Stimulated activated CD8-positive, alpha-beta memory T cell treated with anti-CD3 and anti-CD28 coated beads, Interleukin-2, amount 100 ng/mL, for 48 hours (primary cell): ENCODE results near the gene ADARB2.
"Not testable (repeated sequence)": the region's sequence is repeated elsewhere in the genome, so short reads cannot be mapped to it uniquely, and the experiment has no call there.

ENCODE experiments used
- DNase-seq, 2 donors: peaks; one replicate each; pipeline ENCODE4 v3.0.0-alpha.2; 2020; ENCODE audit warnings: low read depth in 2 of 2

The ADARB2 gene

DNA sequence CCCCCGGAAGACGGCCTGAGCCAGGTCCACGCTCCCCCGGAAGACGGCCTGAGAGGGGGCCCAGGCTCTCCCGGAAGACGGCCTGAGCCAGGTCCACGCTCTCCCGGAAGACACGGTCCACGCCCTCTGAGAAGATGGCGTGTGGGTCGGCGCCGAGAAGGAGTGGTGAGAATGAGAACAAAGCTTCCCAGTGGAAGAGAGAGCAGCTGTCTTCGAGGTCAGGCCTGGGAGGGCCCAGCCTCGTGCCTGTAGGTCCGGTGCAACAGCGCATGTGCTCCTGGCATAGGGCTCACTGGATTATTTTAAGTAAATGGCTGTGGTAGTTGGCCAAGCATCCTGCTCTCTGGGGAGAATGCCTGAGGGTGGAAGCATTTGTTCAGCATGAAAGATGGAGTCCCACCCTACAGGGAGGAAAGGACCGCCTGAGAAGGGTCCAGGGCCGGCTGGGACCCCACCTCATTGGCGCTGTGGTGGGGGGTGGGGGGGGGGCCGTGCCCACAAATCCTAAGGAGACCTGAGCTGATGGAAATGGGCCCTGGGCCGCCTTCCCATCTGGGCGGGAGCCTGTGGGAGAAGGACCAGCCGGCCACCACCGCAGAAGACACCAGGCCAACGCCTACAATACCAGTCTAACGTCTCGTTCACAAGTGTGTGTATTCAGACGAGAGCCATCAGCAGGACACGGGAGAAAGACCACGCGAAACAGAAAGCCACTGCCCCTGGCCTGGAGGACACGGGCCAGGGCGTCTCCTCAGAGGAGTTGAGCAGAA is 471.1 kb downstream of the ADARB2 start:
- no peak for DNase-seq

- DNase-seq, result no peak
These were observed 473.3 kb downstream of the ADARB2 start for GRCh38 chr10:1264001-1264400.

DNA sequence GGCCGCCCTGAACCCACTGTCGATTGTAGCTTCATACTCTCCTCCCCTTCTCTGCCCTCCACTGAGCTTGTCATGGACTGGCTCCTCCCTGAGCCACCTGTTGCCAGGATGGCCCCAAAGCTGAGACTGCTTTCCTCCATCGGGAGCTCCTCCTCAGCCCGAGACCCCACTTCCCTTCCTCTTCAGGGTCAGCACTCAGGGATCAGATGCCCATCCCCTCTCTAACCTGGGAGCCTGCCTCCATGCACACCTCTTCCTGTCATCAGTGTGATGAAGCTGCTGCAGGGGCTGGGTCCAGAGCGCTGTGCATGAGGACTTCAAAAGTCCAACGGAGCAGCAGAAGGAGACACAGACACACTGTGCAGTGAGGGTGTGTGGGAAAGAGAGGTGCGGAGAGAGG is 480.1 kb downstream of the ADARB2 start:
- no peak for DNase-seq

DNA sequence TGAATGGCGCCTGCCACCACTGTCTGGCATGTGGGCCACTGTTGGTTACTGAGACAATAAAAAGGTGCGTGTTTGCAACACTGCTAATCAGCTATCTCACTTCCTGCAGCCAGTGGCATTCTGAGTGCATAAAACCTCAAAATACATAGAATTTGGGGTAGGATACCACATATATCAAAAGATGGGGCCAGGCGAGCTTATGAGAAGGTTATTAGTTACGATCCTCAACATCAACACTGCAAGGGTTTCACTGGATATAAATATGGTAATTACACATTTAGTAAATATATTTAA is 480.9 kb downstream of the ADARB2 start:
- no peak for DNase-seq

GRCh38 chr10:1255600-1256431 is 481.5 kb downstream of the ADARB2 start:
- DNase-seq, result no peak

- DNase-seq, result no peak
These were observed 482.2 kb downstream of the ADARB2 start for GRCh38 chr10:1255118-1255517.

DNA sequence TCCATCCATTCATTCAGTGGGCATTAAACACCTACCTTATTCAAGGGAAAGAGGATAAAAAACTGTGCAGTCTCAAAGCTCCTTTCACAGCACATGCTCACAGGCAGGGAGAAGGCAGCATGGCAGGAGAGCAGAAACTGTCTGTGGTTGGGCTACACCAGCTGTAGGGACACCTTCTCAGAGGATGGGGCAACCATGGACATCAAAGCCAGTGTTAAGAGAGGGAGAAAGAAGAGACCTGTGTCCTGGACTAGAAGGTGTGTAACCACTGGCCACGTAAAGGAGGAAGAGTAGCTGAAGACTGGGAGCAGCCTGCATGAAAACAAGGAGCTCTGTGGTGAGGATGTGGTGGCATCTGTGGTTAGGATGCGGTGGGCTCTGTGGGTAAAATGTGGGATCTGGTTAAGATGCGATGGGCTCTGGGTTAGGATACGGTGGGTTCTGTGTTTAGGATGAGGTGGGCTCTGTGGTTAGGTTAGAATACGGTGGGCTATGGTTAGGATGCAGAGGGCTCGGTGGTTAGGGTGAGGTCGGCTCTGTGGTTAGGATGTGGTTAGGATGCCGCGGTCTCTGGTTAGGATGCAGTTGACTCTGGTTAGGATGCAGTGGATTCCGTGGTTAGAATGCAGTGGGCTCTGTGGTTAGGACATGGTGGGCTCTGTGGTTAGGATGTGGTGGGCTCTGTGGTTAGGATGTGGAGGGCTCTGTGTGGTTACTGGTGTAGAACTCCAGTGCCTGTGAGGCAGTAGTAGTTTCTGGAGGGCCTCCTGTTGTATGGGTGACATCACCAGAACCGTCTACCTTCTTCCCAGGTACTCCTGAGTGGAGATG is 483.6 kb downstream of the ADARB2 start:
- DNase-seq, result no peak

GRCh38 chr10:1251769-1252168 is 485.6 kb downstream of the ADARB2 start:
- no peak for DNase-seq

DNA sequence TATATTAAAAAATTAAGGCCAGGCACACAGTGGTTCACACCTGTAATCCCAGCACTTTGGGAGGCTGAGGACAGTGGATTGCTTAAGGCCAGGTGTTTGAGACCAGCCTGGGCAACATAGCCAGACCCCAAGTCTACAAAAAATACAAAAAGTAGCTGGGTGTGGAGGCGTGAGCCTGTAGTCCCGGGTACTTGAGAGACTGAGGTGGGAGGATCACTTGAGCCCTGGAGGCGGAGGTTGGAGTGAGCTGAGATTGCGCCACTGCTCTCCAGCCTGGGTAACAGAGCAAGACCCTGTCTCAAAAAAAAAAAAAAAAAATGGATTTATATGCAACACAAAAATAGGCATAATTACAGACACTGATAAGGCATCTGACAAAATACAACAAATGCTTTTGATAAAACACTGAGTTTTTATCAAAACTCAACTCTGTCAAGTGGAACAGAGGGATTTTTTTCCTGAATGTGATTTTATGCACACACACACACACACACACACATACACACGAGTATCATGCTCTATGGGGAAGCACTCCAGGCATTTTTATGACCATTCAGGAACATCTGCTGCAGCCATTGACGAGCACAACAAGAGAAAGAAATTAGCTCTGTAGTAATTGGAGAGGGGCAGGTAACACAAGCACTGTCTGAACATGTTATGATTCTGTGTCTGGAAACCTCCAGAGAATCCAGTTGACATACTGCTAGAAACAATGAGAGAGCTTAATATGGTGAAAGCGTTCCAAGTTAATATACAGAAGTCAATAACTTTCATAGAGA is 488.0 kb downstream of the ADARB2 start:
- no peak for DNase-seq

- not testable (repeated sequence) for DNase-seq
These were observed 489.1 kb downstream of the ADARB2 start for GRCh38 chr10:1248262-1248630.

DNA sequence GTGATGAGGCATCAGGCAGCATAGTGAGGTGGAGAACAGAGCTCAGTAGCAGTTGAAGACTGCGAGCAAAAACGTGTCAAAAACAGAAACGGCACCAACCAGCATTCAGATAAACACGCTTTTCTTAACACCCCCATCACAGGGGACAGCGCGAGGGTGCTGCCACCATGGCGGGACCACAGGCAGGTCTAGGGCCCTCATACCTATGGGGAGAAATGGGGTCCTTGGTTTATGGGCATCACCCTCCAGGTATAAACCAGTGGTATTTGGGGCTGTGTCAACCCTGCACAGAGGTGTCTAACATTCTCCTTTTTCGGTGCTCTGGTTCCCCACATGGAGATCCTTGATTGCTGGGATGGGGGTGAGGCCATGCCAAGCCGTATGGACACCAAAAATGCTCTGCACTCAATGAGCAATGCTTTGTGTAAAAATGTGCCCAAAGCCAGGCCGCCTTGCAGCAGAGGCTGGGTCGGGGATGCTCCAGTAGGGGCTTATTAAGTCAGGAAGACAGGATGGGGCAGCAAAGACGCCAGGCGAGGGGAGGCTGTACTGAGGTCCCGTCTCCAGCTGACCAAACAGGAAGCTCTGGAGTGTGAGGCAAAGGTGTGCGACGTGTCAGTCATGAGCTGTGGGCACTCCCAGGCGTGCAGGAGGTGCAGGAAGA is 489.6 kb downstream of the ADARB2 start:
- DNase-seq, result no peak

GRCh38 chr10:1244493-1244892 is 492.8 kb downstream of the ADARB2 start:
- DNase-seq, result no peak

- DNase-seq, result no peak
These were observed 493.7 kb downstream of the ADARB2 start for GRCh38 chr10:1243486-1244234.

GRCh38 chr10:1242975-1243374 is 494.4 kb downstream of the ADARB2 start:
- DNase-seq, result no peak

- no peak for DNase-seq
These were observed 495.1 kb downstream of the ADARB2 start for GRCh38 chr10:1241973-1242935.

DNA sequence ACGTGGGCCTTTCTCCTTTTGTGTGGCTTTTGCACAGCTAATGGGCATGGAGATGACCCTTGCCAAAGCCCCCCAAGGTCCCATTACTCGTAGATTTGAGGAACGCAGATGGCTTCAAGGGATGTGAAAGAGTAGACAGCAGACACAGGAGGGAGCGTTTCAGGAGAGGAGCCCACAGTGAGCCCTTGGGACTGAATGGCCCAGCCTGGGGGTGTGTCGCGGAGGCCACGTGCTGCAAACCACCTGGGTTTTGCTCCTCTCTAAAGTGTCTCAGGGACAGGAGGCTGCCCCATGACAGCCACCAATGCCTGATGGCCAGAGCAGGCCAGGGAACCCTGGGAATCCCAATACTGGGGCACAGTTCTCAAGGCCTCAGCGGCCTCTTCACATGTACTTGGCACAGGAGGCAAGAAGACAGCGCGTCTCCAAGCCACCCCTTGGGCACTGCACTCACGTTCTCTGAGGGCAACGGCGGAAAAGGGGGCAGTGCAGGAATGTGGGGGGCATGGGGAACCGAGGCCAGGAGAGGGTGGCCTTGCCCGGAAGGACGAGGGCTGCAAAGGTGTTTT is 495.9 kb downstream of the ADARB2 start:
- DNase-seq, result no peak

GRCh38 chr10:1240341-1240775 is 497.0 kb downstream of the ADARB2 start:
- DNase-seq, result no peak

DNA sequence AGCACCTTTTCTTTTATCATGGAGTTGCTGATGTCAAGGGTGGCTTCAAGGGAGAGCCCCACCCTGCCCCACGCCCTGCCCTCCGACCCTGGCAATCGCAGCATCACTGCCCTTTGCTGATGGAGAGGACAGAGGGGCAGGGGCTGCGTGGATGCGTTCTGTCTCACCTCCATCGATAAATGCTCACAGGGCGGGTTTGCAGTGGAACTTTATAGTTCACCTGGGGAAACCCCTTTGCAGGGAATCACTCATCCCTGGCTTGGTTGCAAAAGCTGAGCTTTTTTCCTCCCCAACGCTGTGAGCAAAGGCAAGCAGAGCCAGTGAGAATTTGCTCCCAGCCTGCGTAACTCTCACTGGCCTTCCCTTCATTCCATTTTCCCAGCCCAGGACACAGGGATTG is 504.3 kb downstream of the ADARB2 start:
- DNase-seq, result no peak
